ENCODE measurements around the gene DNM3. TPM values are rescaled to one million over a fixed set of nuclear protein-coding genes. Genes with fewer than 3 reads are reported as not detected.

The DNM3 gene
- polyA plus RNA-seq, 3 donors = 0.15 TPM; not detected in 2

- H4K20me1 ChIP-seq (ENCODE audit: insufficient read depth, low read length) = no peaks in the 10 kb centered on the region
- H3K4me3 ChIP-seq (replicated peaks in 1 of 3; ENCODE audit: low read depth in 2 of 3, low read length in 3 of 3) = no peak overlapping the region
- H3K36me3 ChIP-seq (replicated peaks in 1 of 2; ENCODE audit: control insufficient read depth in 1 of 2, insufficient read depth in 2 of 2, low read length in 2 of 2) = no peaks in the 10 kb centered on the region
- H3K4me2 ChIP-seq (replicated peaks; ENCODE audit: extremely low read depth, low read length, poor library complexity, severe bottlenecking) = no peak overlapping the region
- no peak overlapping the region for H3K9ac ChIP-seq (ENCODE audit: insufficient read depth, low read length, poor library complexity, severe bottlenecking)
- Mint-ChIP-seq H3K4me3 (no peak overlapping the region), H3K27me3 (ENCODE audit: low read depth in 3 of 3) (peaks cover 0 to 3% (median 1%) of the 10 kb centered on the region in 3 donors), H3K4me1 (peaks cover 25% of the 10 kb centered on the region), H3K9me3 (peaks cover 0 to 4% (median 0%) of the 10 kb centered on the region in 7 donors), H3K27ac (no peak overlapping the region), H3K36me3 (no peaks in the 10 kb centered on the region)
- TF ChIP-seq, protein P1, sequence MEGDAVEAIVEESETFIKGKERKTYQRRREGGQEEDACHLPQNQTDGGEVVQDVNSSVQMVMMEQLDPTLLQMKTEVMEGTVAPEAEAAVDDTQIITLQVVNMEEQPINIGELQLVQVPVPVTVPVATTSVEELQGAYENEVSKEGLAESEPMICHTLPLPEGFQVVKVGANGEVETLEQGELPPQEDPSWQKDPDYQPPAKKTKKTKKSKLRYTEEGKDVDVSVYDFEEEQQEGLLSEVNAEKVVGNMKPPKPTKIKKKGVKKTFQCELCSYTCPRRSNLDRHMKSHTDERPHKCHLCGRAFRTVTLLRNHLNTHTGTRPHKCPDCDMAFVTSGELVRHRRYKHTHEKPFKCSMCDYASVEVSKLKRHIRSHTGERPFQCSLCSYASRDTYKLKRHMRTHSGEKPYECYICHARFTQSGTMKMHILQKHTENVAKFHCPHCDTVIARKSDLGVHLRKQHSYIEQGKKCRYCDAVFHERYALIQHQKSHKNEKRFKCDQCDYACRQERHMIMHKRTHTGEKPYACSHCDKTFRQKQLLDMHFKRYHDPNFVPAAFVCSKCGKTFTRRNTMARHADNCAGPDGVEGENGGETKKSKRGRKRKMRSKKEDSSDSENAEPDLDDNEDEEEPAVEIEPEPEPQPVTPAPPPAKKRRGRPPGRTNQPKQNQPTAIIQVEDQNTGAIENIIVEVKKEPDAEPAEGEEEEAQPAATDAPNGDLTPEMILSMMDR (IDR thresholded peaks at IDR 0.05) = no peak
- intact Hi-C loops (cut with micrococcal nuclease) = no loop called here
- H3K27ac ChIP-seq (ENCODE audit: low read depth in 1 of 2, low read length in 2 of 2) = no peak overlapping the region
- H2AFZ ChIP-seq (ENCODE audit: insufficient read depth, low read depth, low read length, poor library complexity, severe bottlenecking) = no peak overlapping the region
- H3K79me2 ChIP-seq (ENCODE audit: insufficient read depth, low read length) = no peaks in the 10 kb centered on the region
- H3K27me3 ChIP-seq (ENCODE audit: control insufficient read depth in 2 of 2, insufficient read depth in 2 of 2, low read length in 2 of 2) = no peaks in the 10 kb centered on the region
- no CpG with 5 or more reads among the region's 3 CpGs for WGBS (ENCODE audit: insufficient coverage)
- H3K9me3 ChIP-seq (replicated peaks in 1 of 2; ENCODE audit: control insufficient read depth in 1 of 2, insufficient read depth in 1 of 2, low read length in 2 of 2) = no peaks in the 10 kb centered on the region
- H3K4me1 ChIP-seq (ENCODE audit: control insufficient read depth in 1 of 2, insufficient read depth in 2 of 2, low read length in 2 of 2) = peaks cover 22 to 33% of the 10 kb centered on the region in 2 donors
- DNase-seq = no peak
These were observed 344.7 kb downstream of the DNM3 start for GRCh38 chr1:172185996-172186395.

DNA sequence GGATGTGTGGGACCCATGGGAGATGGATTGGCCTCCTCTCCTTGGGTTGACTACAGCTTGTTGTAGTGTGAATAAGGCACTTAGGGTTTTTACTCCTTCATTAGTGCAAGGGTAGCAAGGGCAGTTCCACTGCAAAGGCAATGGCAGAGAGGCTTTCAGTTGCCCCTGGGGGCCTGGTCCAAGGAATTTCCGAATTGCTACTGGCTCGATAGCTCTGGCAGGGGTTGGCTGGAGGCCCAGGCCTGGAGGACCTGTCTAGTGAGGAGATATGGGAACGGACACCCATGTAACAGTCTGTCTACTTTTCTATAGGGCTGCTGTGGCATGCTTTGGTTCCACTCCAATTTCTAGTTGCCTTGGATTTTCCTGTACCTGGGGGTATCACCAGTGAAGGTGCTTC, 360.3 kb downstream of the DNM3 start:
- Histone ChIP-seq H3K4me2 (replicated peaks; ENCODE audit: extremely low read depth, low read length, poor library complexity, severe bottlenecking) (no peak overlapping the region), H3K79me2 (ENCODE audit: insufficient read depth, low read length) (no peaks in the 10 kb centered on the region), H3K36me3 (replicated peaks in 1 of 2; ENCODE audit: control insufficient read depth in 1 of 2, insufficient read depth in 2 of 2, low read length in 2 of 2) (no peaks in the 10 kb centered on the region), H3K9ac (ENCODE audit: insufficient read depth, low read length, poor library complexity, severe bottlenecking) (no peak overlapping the region), H3K27ac (ENCODE audit: low read depth in 1 of 2, low read length in 2 of 2) (no peak overlapping the region), H3K27me3 (ENCODE audit: control insufficient read depth in 2 of 2, insufficient read depth in 2 of 2, low read length in 2 of 2) (no peaks in the 10 kb centered on the region), H3K9me3 (replicated peaks in 1 of 2; ENCODE audit: control insufficient read depth in 1 of 2, insufficient read depth in 1 of 2, low read length in 2 of 2) (peaks cover 0 to 7% of the 10 kb centered on the region in 2 donors), H3K4me3 (replicated peaks in 1 of 3; ENCODE audit: low read depth in 2 of 3, low read length in 3 of 3) (no peak overlapping the region), H4K20me1 (ENCODE audit: insufficient read depth, low read length) (no peaks in the 10 kb centered on the region), H2AFZ (ENCODE audit: insufficient read depth, low read depth, low read length, poor library complexity, severe bottlenecking) (no peak overlapping the region), H3K4me1 (ENCODE audit: control insufficient read depth in 1 of 2, insufficient read depth in 2 of 2, low read length in 2 of 2) (no peaks in the 10 kb centered on the region)
- H3K4me3 Mint-ChIP-seq = no peak overlapping the region
- no peaks in the 10 kb centered on the region for H3K36me3 Mint-ChIP-seq
- peaks cover 1% of the 10 kb centered on the region for H3K4me1 Mint-ChIP-seq
- intact Hi-C loops (cut with micrococcal nuclease) = no loop called here
- no peak for DNase-seq
- peaks cover 17 to 28% (median 23%) of the 10 kb centered on the region in 7 donors for H3K9me3 Mint-ChIP-seq
- 74% methylated on average over 3 of the region's 3 CpGs for WGBS (ENCODE audit: insufficient coverage)
- no peak overlapping the region for H3K27ac Mint-ChIP-seq
- TF ChIP-seq, protein P1 (IDR thresholded peaks at IDR 0.05) = no peak
- H3K27me3 Mint-ChIP-seq (ENCODE audit: low read depth in 3 of 3) = peaks cover 0 to 3% (median 0%) of the 10 kb centered on the region in 3 donors
